ENCODE measurements around the gene MYPN.
A peak's percentile ranks its signal among the peaks of the same experiment; 100 is the strongest.
"Not testable (repeated sequence)": the region's sequence is repeated elsewhere in the genome, so short reads cannot be mapped to it uniquely, and the experiment has no call there.

The MYPN gene

GRCh38 chr10:68109331-68109730 is at the start of gene MYPN:
Gene MYPN, plus strand, starts transcription at chr10:68109488. Its CDS starts 11,951 bp downstream, at chr10:68121439.
- Histone ChIP-seq H3K4me3 (ENCODE audit: low read length) (no peak within 1 kb of the TSS), H3K9ac (ENCODE audit: low read length) (no peak within 1 kb of the TSS), H3K27me3 (ENCODE audit: control insufficient read depth, insufficient read depth, low read length) (no peaks in the 10 kb centered on the region), H3K4me1 (ENCODE audit: control insufficient read depth, low read depth, low read length) (no peaks in the 10 kb centered on the region), H3K27ac (ENCODE audit: low read length) (no peak within 1 kb of the TSS), H3K36me3 (ENCODE audit: control insufficient read depth, low read depth, low read length) (no peaks in the 10 kb centered on the region), H3K9me3 (ENCODE audit: control insufficient read depth, low read depth, low read length) (no peaks in the 10 kb centered on the region)

- Histone ChIP-seq H3K36me3 (ENCODE audit: control insufficient read depth, low read depth, low read length) (peaks cover 12% of the 10 kb centered on the region), H3K9ac (ENCODE audit: low read length) (no peak overlapping the region), H3K4me3 (ENCODE audit: low read length) (no peak overlapping the region), H3K9me3 (ENCODE audit: control insufficient read depth, low read depth, low read length) (no peaks in the 10 kb centered on the region), H3K27ac (ENCODE audit: low read length) (no peak overlapping the region), H3K4me1 (ENCODE audit: control insufficient read depth, low read depth, low read length) (no peaks in the 10 kb centered on the region), H3K27me3 (ENCODE audit: control insufficient read depth, insufficient read depth, low read length) (no peaks in the 10 kb centered on the region)
Observed at GRCh38 chr10:68067029-68067428, 42.3 kb upstream of the MYPN start.

GRCh38 chr10:68067508-68067907 is 41.8 kb upstream of the MYPN start:
- H3K4me1 ChIP-seq (ENCODE audit: control insufficient read depth, low read depth, low read length): no peaks in the 10 kb centered on the region
- H3K27ac ChIP-seq (ENCODE audit: low read length): no peak overlapping the region
- H3K36me3 ChIP-seq (ENCODE audit: control insufficient read depth, low read depth, low read length): peaks cover 12% of the 10 kb centered on the region

GRCh38 chr10:68073631-68074030 is 35.7 kb upstream of the MYPN start:
- Histone ChIP-seq H3K36me3 (ENCODE audit: control insufficient read depth, low read depth, low read length) (peaks cover 6% of the 10 kb centered on the region), H3K27me3 (ENCODE audit: control insufficient read depth, insufficient read depth, low read length) (no peaks in the 10 kb centered on the region), H3K9ac (ENCODE audit: low read length) (peak overlapping the region; percentile 79), H3K4me3 (ENCODE audit: low read length) (peak overlapping the region; percentile 94), H3K4me1 (ENCODE audit: control insufficient read depth, low read depth, low read length) (peaks cover 13% of the 10 kb centered on the region), H3K27ac (ENCODE audit: low read length) (no peak overlapping the region), H3K9me3 (ENCODE audit: control insufficient read depth, low read depth, low read length) (no peaks in the 10 kb centered on the region)

More at GRCh38 chr10:68067508-68067907, 41.8 kb upstream of the MYPN start:
- Histone ChIP-seq H3K4me3 (ENCODE audit: low read length) (no peak overlapping the region), H3K27me3 (ENCODE audit: control insufficient read depth, insufficient read depth, low read length) (no peaks in the 10 kb centered on the region), H3K9ac (ENCODE audit: low read length) (no peak overlapping the region), H3K9me3 (ENCODE audit: control insufficient read depth, low read depth, low read length) (no peaks in the 10 kb centered on the region)

- Histone ChIP-seq H3K27me3 (ENCODE audit: control insufficient read depth, insufficient read depth, low read length) (no peaks in the 10 kb centered on the region), H3K4me3 (ENCODE audit: low read length) (peak overlapping the region; percentile 94), H3K27ac (ENCODE audit: low read length) (peak overlapping the region; percentile 26), H3K9me3 (ENCODE audit: control insufficient read depth, low read depth, low read length) (no peaks in the 10 kb centered on the region), H3K36me3 (ENCODE audit: control insufficient read depth, low read depth, low read length) (peaks cover under 1% of the 10 kb centered on the region), H3K9ac (ENCODE audit: low read length) (peak overlapping the region; percentile 79), H3K4me1 (ENCODE audit: control insufficient read depth, low read depth, low read length) (peaks cover 13% of the 10 kb centered on the region)
Observed at GRCh38 chr10:68074031-68074774, 35.1 kb upstream of the MYPN start.

- Histone ChIP-seq H3K27ac (ENCODE audit: low read length) (peak within 1 kb of the TSS; percentile 55), H3K4me1 (ENCODE audit: control insufficient read depth, low read depth, low read length) (peaks cover 13% of the 10 kb centered on the region), H3K9me3 (ENCODE audit: control insufficient read depth, low read depth, low read length) (no peaks in the 10 kb centered on the region), H3K27me3 (ENCODE audit: control insufficient read depth, insufficient read depth, low read length) (no peaks in the 10 kb centered on the region), H3K36me3 (ENCODE audit: control insufficient read depth, low read depth, low read length) (no peaks in the 10 kb centered on the region), H3K4me3 (ENCODE audit: low read length) (peak within 1 kb of the TSS; percentile 94), H3K9ac (ENCODE audit: low read length) (peak within 1 kb of the TSS; percentile 79)
Observed at GRCh38 chr10:68074775-68075549, 34.3 kb upstream of the MYPN start, which contains the start of gene HERC4. Gene HERC4, minus strand, starts transcription at chr10:68075283. Its CDS starts 2,175 bp downstream, at chr10:68073108.

GRCh38 chr10:68075550-68076004 is 33.7 kb upstream of the MYPN start:
- peaks cover 13% of the 10 kb centered on the region for H3K4me1 ChIP-seq (ENCODE audit: control insufficient read depth, low read depth, low read length)
- H3K36me3 ChIP-seq (ENCODE audit: control insufficient read depth, low read depth, low read length): no peaks in the 10 kb centered on the region
- no peaks in the 10 kb centered on the region for H3K27me3 ChIP-seq (ENCODE audit: control insufficient read depth, insufficient read depth, low read length)
- H3K4me3 ChIP-seq (ENCODE audit: low read length): peak overlapping the region; percentile 42
- H3K27ac ChIP-seq (ENCODE audit: low read length): no peak overlapping the region
- peak overlapping the region; percentile 29 for H3K9ac ChIP-seq (ENCODE audit: low read length)
- H3K9me3 ChIP-seq (ENCODE audit: control insufficient read depth, low read depth, low read length): no peaks in the 10 kb centered on the region

GRCh38 chr10:68076081-68076480 is 33.2 kb upstream of the MYPN start:
- not testable (repeated sequence) for H3K27ac ChIP-seq (ENCODE audit: low read length); H3K4me3 ChIP-seq (ENCODE audit: low read length); H3K27me3 ChIP-seq (ENCODE audit: control insufficient read depth, insufficient read depth, low read length); H3K36me3 ChIP-seq (ENCODE audit: control insufficient read depth, low read depth, low read length); H3K9ac ChIP-seq (ENCODE audit: low read length); H3K9me3 ChIP-seq (ENCODE audit: control insufficient read depth, low read depth, low read length)
- peaks cover 13% of the 10 kb centered on the region for H3K4me1 ChIP-seq (ENCODE audit: control insufficient read depth, low read depth, low read length)

GRCh38 chr10:68077026-68077425 is 32.3 kb upstream of the MYPN start:
- peaks cover 17% of the 10 kb centered on the region for H3K4me1 ChIP-seq (ENCODE audit: control insufficient read depth, low read depth, low read length)
- no peak overlapping the region for H3K27ac ChIP-seq (ENCODE audit: low read length)
- no peaks in the 10 kb centered on the region for H3K27me3 ChIP-seq (ENCODE audit: control insufficient read depth, insufficient read depth, low read length)
- H3K9ac ChIP-seq (ENCODE audit: low read length): no peak overlapping the region
- no peaks in the 10 kb centered on the region for H3K36me3 ChIP-seq (ENCODE audit: control insufficient read depth, low read depth, low read length)
- H3K4me3 ChIP-seq (ENCODE audit: low read length): no peak overlapping the region
- no peaks in the 10 kb centered on the region for H3K9me3 ChIP-seq (ENCODE audit: control insufficient read depth, low read depth, low read length)

- H3K27ac ChIP-seq (ENCODE audit: low read length): no peak overlapping the region
- no peak overlapping the region for H3K4me3 ChIP-seq (ENCODE audit: low read length)
- H3K27me3 ChIP-seq (ENCODE audit: control insufficient read depth, insufficient read depth, low read length): no peaks in the 10 kb centered on the region
- H3K36me3 ChIP-seq (ENCODE audit: control insufficient read depth, low read depth, low read length): no peaks in the 10 kb centered on the region
- H3K4me1 ChIP-seq (ENCODE audit: control insufficient read depth, low read depth, low read length): peaks cover 9% of the 10 kb centered on the region
- H3K9me3 ChIP-seq (ENCODE audit: control insufficient read depth, low read depth, low read length): no peaks in the 10 kb centered on the region
- H3K9ac ChIP-seq (ENCODE audit: low read length): no peak overlapping the region
Observed at GRCh38 chr10:68079434-68079833, 29.9 kb upstream of the MYPN start.

- H3K27me3 ChIP-seq (ENCODE audit: control insufficient read depth, insufficient read depth, low read length): no peaks in the 10 kb centered on the region
- peaks cover 4% of the 10 kb centered on the region for H3K4me1 ChIP-seq (ENCODE audit: control insufficient read depth, low read depth, low read length)
- H3K4me3 ChIP-seq (ENCODE audit: low read length): no peak overlapping the region
- no peak overlapping the region for H3K27ac ChIP-seq (ENCODE audit: low read length)
- no peaks in the 10 kb centered on the region for H3K9me3 ChIP-seq (ENCODE audit: control insufficient read depth, low read depth, low read length)
- no peak overlapping the region for H3K9ac ChIP-seq (ENCODE audit: low read length)
- no peaks in the 10 kb centered on the region for H3K36me3 ChIP-seq (ENCODE audit: control insufficient read depth, low read depth, low read length)
Observed at GRCh38 chr10:68080853-68081431, 28.3 kb upstream of the MYPN start.
